Measurements from ENCODE around the gene KANK4. TPM values are rescaled to one million over a fixed set of nuclear protein-coding genes. Genes with fewer than 3 reads are reported as not detected.

The KANK4 gene
- total RNA-seq, 2 experiments from 2014 or later, result not detected

- no peaks in the 10 kb centered on the region for H3K36me3 ChIP-seq (ENCODE audit: insufficient read depth, low read length)
- intact Hi-C loops (cut with micrococcal nuclease; ENCODE audit: unreplicated experiment), result no loop called here
- no peak for DNase-seq (ENCODE audit: low spot score)
- no peak overlapping the region for H3K27ac ChIP-seq (ENCODE audit: low read depth, low read length, poor library complexity, severe bottlenecking)
- H3K9me2 ChIP-seq (ENCODE audit: insufficient read depth, low read length), result no peaks in the 10 kb centered on the region
- no TSS peak for BruUV-seq (replicated peaks)
- CTCF ChIA-PET (ENCODE audit: unreplicated experiment), result no interaction called here
- H3K79me2 ChIP-seq (ENCODE audit: insufficient read depth, low read depth, low read length), result no peaks in the 10 kb centered on the region
- POLR2A ChIA-PET, result interaction anchor here (0.6 to 0.8 kb wide), 2 partner anchors 9 to 13 kb away, joined by 3 to 5 read pairs; no protein-coding TSS in a partner anchor
- H3K9me3 ChIP-seq (ENCODE audit: low read length), result no peaks in the 10 kb centered on the region
- no peak overlapping the region for H2AFZ ChIP-seq (ENCODE audit: low read length)
- TF ChIP-seq EZH2phosphoT487 (IDR thresholded peaks at IDR 0.05; ENCODE audit: borderline replicate concordance, low read depth, low read length) (no peak), CTCF (conservative IDR thresholded peaks at IDR 0.05; ENCODE audit: low read length) (no peak)
- no peak overlapping the region for H3K4me3 ChIP-seq (ENCODE audit: low read depth, low read length, poor library complexity, severe bottlenecking)
- H4K20me1 ChIP-seq (ENCODE audit: insufficient read depth, low read length), result no peaks in the 10 kb centered on the region
- H3K4me1 ChIP-seq (ENCODE audit: insufficient read depth, low read length, poor library complexity, severe bottlenecking), result no peaks in the 10 kb centered on the region
- H3K4me2 ChIP-seq (ENCODE audit: low read length), result no peak overlapping the region
These were observed 16.4 kb upstream of the KANK4 start for GRCh38 chr1:62335656-62336055.

- no peak for DNase-seq (ENCODE audit: low spot score)
- no peaks in the 10 kb centered on the region for H3K36me3 ChIP-seq (ENCODE audit: insufficient read depth, low read length)
- intact Hi-C loops (cut with micrococcal nuclease; ENCODE audit: unreplicated experiment), result no loop called here
- ChIA-PET POLR2A (no interaction called here), CTCF (ENCODE audit: unreplicated experiment) (no interaction called here)
- no peaks in the 10 kb centered on the region for H3K79me2 ChIP-seq (ENCODE audit: insufficient read depth, low read depth, low read length)
- no TSS peak for BruUV-seq (replicated peaks)
- H3K9me2 ChIP-seq (ENCODE audit: insufficient read depth, low read length), result no peaks in the 10 kb centered on the region
- H3K4me3 ChIP-seq (ENCODE audit: low read depth, low read length, poor library complexity, severe bottlenecking), result no peak overlapping the region
- H3K4me1 ChIP-seq (ENCODE audit: insufficient read depth, low read length, poor library complexity, severe bottlenecking), result no peaks in the 10 kb centered on the region
- no peak for TF ChIP-seq EZH2phosphoT487 (IDR thresholded peaks at IDR 0.05; ENCODE audit: borderline replicate concordance, low read depth, low read length)
- TF ChIP-seq CTCF (conservative IDR thresholded peaks at IDR 0.05; ENCODE audit: low read length), result no peak
- no peak overlapping the region for H3K4me2 ChIP-seq (ENCODE audit: low read length)
- H2AFZ ChIP-seq (ENCODE audit: low read length), result no peak overlapping the region
- H3K27ac ChIP-seq (ENCODE audit: low read depth, low read length, poor library complexity, severe bottlenecking), result no peak overlapping the region
- no peaks in the 10 kb centered on the region for H3K9me3 ChIP-seq (ENCODE audit: low read length)
- no peaks in the 10 kb centered on the region for H4K20me1 ChIP-seq (ENCODE audit: insufficient read depth, low read length)
These were observed 15.3 kb upstream of the KANK4 start for GRCh38 chr1:62334434-62334985.

- no TSS peak for BruUV-seq (replicated peaks)
- H3K9me3 ChIP-seq (ENCODE audit: low read length), result no peaks in the 10 kb centered on the region
- H3K27ac ChIP-seq (ENCODE audit: low read depth, low read length, poor library complexity, severe bottlenecking), result no peak overlapping the region
- no peaks in the 10 kb centered on the region for H4K20me1 ChIP-seq (ENCODE audit: insufficient read depth, low read length)
- no peak overlapping the region for H3K4me3 ChIP-seq (ENCODE audit: low read depth, low read length, poor library complexity, severe bottlenecking)
- H3K4me1 ChIP-seq (ENCODE audit: insufficient read depth, low read length, poor library complexity, severe bottlenecking), result no peaks in the 10 kb centered on the region
- TF ChIP-seq CTCF (conservative IDR thresholded peaks at IDR 0.05; ENCODE audit: low read length) (no peak), EZH2phosphoT487 (IDR thresholded peaks at IDR 0.05; ENCODE audit: borderline replicate concordance, low read depth, low read length) (no peak)
- no peak overlapping the region for H2AFZ ChIP-seq (ENCODE audit: low read length)
- intact Hi-C loops (cut with micrococcal nuclease; ENCODE audit: unreplicated experiment), result no loop called here
- H3K4me2 ChIP-seq (ENCODE audit: low read length), result no peak overlapping the region
- no peak for DNase-seq (ENCODE audit: low spot score)
- no peaks in the 10 kb centered on the region for H3K9me2 ChIP-seq (ENCODE audit: insufficient read depth, low read length)
- H3K36me3 ChIP-seq (ENCODE audit: insufficient read depth, low read length), result no peaks in the 10 kb centered on the region
- CTCF ChIA-PET (ENCODE audit: unreplicated experiment), result no interaction called here
- POLR2A ChIA-PET, result interaction anchor here (0.6 kb wide), 1 partner anchor 19 kb away, joined by 7 read pairs; no protein-coding TSS in a partner anchor
- no peaks in the 10 kb centered on the region for H3K79me2 ChIP-seq (ENCODE audit: insufficient read depth, low read depth, low read length)
These were observed 14.2 kb upstream of the KANK4 start for GRCh38 chr1:62333441-62333840.
